Activated CD8-positive, alpha-beta T cell treated with anti-CD3 and anti-CD28 coated beads for 36 hours (primary cell): ENCODE measurements around the gene LRRC45. TPM values are rescaled to one million over a fixed set of nuclear protein-coding genes. Genes with fewer than 3 reads are reported as not detected.

Source experiments
- ATAC-seq: fragments of 200-7000 bp; cut with Tn5 transposase; one replicate; pipeline ENCODE4 v1.10.0; 2021; ENCODE audit warnings: mild to moderate bottlenecking, moderate library complexity
- CTCF ChIA-PET: fragments of 350-600 bp; sonication (Branson Sonifier 250); formaldehyde crosslinking; loops from one replicate; lab custom pipeline; 2021; ENCODE audit warnings: antibody characterized with exemption; lab: Charles Lee
- POLR2A ChIA-PET: fragments of 350-600 bp; sonication (Branson Sonifier 250); formaldehyde crosslinking; loops from one replicate; lab custom pipeline; 2021; ENCODE audit warnings: antibody characterized with exemption; lab: Charles Lee
- DNase-seq: peaks from one replicate; pipeline ENCODE4 v3.0.0-alpha.2; 2020
- H3K27ac Mint-ChIP-seq: one replicate; pipeline ENCODE4 v1.8.0; 2021; ENCODE audit warnings: mild to moderate bottlenecking, mixed read lengths
- H3K27me3 Mint-ChIP-seq: one replicate; pipeline ENCODE4 v1.8.0; 2021; ENCODE audit warnings: mixed read lengths
- H3K36me3 Mint-ChIP-seq: one replicate; pipeline ENCODE4 v1.8.0; 2021; ENCODE audit warnings: low read depth, mixed read lengths
- H3K4me1 Mint-ChIP-seq: one replicate; pipeline ENCODE4 v1.8.0; 2021; ENCODE audit warnings: low read depth, mixed read lengths
- H3K4me3 Mint-ChIP-seq: one replicate; pipeline ENCODE4 v1.8.0; 2021; ENCODE audit warnings: mild to moderate bottlenecking, moderate library complexity, mixed read lengths
- H3K9me3 Mint-ChIP-seq: one replicate; pipeline ENCODE4 v1.8.0; 2021; ENCODE audit warnings: mixed read lengths
- intact Hi-C: fragments of 100-400 bp; cut with micrococcal nuclease; formaldehyde crosslinking; loops from one replicate; pipeline ENCODE4 v1.10.0; 2022
- total RNA-seq, 2 experiments: library from RNA; stranded (reverse); gene quantifications; one replicate each; pipeline ENCODE4 v1.2.3, GENCODE V29; 2021
- TF ChIP-seq, protein P1 (sequence below): fragments of 200-600 bp; IDR thresholded peaks from one replicate; pipeline ENCODE4 v1.8.0; 2022; ENCODE audit warnings: antibody characterized with exemption, mild to moderate bottlenecking

LRRC45 gene
- total RNA-seq, 2 experiments from 2014 or later, result 12.9 TPM

DNA sequence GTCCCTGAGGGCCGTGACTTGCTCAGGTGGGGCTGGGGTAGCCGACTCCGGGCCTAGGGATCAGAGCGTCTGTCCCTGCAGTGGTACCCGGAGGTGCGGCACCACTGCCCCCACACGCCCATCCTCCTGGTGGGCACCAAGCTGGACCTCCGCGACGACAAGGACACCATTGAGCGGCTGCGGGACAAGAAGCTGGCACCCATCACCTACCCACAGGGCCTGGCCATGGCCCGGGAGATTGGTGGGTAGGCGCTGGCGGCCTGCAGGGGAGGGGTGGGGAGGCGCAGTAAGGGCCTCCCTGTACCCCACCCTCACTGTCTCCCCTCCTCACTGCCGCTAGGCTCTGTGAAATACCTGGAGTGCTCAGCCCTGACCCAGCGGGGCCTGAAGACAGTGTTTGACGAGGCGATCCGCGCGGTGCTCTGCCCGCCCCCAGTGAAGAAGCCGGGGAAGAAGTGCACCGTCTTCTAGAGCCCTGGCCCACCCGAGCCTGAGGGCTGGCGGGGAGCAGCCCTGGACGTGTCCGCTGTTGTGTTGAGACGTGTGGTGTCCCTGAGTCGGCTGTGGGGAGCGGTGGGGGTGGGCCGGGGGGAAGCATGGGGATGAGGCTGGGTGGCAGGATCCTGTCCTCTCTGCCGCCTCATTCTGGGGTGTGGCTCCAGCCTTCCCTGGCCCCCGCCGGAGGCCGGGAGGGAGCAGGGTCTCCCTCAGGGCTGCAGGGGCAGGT, 10.4 kb downstream of the LRRC45 start:
- Mint-ChIP-seq H3K27ac (no peak overlapping the region), H3K27me3 (no peaks in the 10 kb centered on the region), H3K4me3 (no peak overlapping the region), H3K4me1 (peaks cover 18% of the 10 kb centered on the region), H3K9me3 (no peaks in the 10 kb centered on the region), H3K36me3 (peaks cover 6% of the 10 kb centered on the region)
- DNase-seq, result no peak
- TF ChIP-seq, protein P1, sequence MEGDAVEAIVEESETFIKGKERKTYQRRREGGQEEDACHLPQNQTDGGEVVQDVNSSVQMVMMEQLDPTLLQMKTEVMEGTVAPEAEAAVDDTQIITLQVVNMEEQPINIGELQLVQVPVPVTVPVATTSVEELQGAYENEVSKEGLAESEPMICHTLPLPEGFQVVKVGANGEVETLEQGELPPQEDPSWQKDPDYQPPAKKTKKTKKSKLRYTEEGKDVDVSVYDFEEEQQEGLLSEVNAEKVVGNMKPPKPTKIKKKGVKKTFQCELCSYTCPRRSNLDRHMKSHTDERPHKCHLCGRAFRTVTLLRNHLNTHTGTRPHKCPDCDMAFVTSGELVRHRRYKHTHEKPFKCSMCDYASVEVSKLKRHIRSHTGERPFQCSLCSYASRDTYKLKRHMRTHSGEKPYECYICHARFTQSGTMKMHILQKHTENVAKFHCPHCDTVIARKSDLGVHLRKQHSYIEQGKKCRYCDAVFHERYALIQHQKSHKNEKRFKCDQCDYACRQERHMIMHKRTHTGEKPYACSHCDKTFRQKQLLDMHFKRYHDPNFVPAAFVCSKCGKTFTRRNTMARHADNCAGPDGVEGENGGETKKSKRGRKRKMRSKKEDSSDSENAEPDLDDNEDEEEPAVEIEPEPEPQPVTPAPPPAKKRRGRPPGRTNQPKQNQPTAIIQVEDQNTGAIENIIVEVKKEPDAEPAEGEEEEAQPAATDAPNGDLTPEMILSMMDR, result no peak
- ChIA-PET POLR2A (interaction anchor here (1.0 kb wide), 1 partner anchor 88 kb away, joined by 3 read pairs; no protein-coding TSS in a partner anchor), CTCF (interaction anchor here (0.8 to 1.1 kb wide), 2 partner anchors 11 to 74 kb away, joined by 3 to 4 read pairs; partner anchors contain the start of genes CENPX and LRRC45)
- intact Hi-C loops, result no loop called here
- no peak for ATAC-seq

DNA sequence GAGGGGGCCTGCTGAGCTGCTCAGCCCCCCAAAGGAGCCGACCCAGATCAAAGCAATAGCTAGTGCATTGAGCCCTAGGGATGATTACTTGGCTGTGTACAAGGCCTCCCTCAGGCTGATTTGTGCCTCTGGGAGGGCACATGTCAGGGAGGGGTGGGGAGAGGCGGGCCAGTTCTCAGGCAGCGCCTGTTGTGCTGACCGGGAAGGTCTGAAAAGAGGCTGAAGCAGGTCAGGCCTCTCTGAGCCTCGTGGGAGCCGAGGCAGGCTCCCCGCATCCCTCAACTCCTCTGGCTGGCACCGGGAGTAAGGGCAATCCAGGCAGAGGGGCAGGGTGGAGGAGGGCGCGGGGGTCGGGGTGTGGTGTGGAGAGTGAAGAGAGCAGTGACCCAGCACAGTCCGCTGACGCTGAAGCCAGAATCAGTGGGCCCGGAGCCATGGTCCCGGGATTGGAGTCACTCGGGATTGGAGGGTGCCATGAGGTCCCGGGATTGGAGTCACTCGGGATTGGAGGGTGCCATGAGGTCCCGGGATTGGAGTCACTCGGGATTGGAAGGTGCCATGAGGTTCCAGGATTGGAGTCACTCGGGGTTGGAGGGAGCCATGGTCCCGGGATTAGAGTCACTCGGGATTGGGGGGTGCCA, 11.4 kb downstream of the LRRC45 start:
- CTCF ChIA-PET, result interaction anchor here (1.3 to 4.5 kb wide), 3 partner anchors 13 to 75 kb away, joined by 3 to 40 read pairs (median 7); partner anchors contain the start of genes CENPX and LRRC45
- intact Hi-C loops, result no loop called here

DNA sequence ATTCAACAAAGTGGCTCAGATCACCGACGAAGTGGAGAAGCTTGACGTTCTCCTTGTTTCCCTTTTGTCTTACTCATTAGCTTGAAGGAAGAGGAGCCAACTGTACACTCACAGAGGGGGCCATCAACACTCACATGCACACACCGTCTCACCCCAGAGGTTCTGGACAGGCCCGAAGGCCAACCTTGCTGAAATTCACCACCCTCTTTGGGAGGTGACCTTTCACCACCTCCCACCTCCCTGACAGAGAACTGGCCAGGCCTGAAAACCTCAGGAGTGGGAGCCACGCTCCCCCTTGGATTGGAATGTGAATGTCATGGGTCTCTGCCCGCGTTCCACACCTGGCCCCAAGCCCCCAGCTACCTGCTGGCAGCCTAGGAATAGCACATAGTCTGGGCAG, 12.4 kb downstream of the LRRC45 start:
- Mint-ChIP-seq H3K27ac (no peak overlapping the region), H3K36me3 (peaks cover 6% of the 10 kb centered on the region), H3K27me3 (no peaks in the 10 kb centered on the region), H3K9me3 (no peaks in the 10 kb centered on the region), H3K4me1 (peaks cover 16% of the 10 kb centered on the region), H3K4me3 (peak overlapping the region; percentile 57)
- ChIA-PET POLR2A (interaction anchor here (1.0 to 2.1 kb wide), 6 partner anchors 10 to 166 kb away, joined by 3 to 6 read pairs (median 4); partner anchors contain the start of genes CENPX and LRRC45), CTCF (interaction anchor here (1.3 to 4.5 kb wide), 3 partner anchors 14 to 76 kb away, joined by 3 to 40 read pairs (median 7); partner anchors contain the start of genes CENPX and LRRC45)
- DNase-seq (no peak), ATAC-seq (no peak)
- TF ChIP-seq, protein P1, result no peak
- intact Hi-C loops, result no loop called here

More for the DNA sequence above, 11.4 kb downstream of the LRRC45 start:
- POLR2A ChIA-PET, result interaction anchor here (0.6 to 2.1 kb wide), 5 partner anchors 9 to 167 kb away, joined by 3 to 6 read pairs (median 4); partner anchors contain the start of genes CENPX and LRRC45
- Mint-ChIP-seq H3K36me3 (peaks cover 6% of the 10 kb centered on the region), H3K4me3 (no peak overlapping the region), H3K9me3 (no peaks in the 10 kb centered on the region), H3K27me3 (no peaks in the 10 kb centered on the region), H3K4me1 (peaks cover 22% of the 10 kb centered on the region), H3K27ac (no peak overlapping the region)
- TF ChIP-seq, protein P1, result no peak
- DNase-seq, result no peak
- no peak for ATAC-seq

DNA sequence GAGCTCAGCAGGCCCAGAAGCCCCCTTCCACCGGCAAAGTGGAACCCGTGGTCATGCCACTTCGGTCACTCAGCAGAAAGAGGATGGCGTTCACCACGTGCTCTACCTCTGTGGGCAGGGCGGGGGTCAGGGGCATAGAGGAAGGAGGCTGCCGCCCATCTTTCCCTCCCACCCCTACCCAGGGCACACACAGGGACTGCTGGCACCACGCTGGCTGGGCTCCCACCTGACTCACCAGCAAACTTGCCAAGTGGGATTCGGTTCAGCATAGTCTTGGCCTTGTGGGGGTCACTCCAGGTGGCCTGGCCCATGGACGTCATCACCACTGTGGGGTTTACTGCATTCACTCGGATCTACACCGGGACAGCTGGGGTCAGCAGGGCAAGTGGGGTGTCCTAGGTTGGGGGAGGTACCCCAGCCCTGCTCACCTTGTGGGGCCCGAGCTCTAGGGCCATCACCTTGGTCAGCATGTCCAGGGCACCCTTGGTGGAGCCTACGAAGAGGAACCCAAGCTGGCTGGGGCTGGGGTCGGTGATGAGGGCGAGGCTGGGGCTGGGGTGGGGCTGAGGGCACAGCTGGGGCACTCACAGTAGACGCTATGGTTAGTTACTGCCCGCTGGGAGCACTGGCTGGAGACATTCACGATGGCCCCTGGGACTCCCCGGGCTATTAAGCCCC, 13.0 kb downstream of the LRRC45 start:
- Mint-ChIP-seq H3K4me1 (peaks cover 15% of the 10 kb centered on the region), H3K27ac (no peak overlapping the region), H3K9me3 (no peaks in the 10 kb centered on the region), H3K36me3 (peaks cover 6% of the 10 kb centered on the region), H3K27me3 (no peaks in the 10 kb centered on the region), H3K4me3 (peak overlapping the region; percentile 68)
- no peak for DNase-seq
- TF ChIP-seq, protein P1, result no peak
- no peak for ATAC-seq
- CTCF ChIA-PET, result interaction anchor here (1.3 to 4.5 kb wide), 3 partner anchors 15 to 118 kb away, joined by 3 to 40 read pairs (median 7); partner anchors contain the start of genes CENPX and LRRC45
- POLR2A ChIA-PET, result interaction anchor here (0.5 to 2.1 kb wide), 10 partner anchors 10 to 196 kb away, joined by 3 to 6 read pairs (median 3); partner anchors contain the start of genes CENPX and LRRC45
- intact Hi-C loops, result no loop called here
